ENCODE results near the gene RAPGEF4.

The RAPGEF4 gene

DNA sequence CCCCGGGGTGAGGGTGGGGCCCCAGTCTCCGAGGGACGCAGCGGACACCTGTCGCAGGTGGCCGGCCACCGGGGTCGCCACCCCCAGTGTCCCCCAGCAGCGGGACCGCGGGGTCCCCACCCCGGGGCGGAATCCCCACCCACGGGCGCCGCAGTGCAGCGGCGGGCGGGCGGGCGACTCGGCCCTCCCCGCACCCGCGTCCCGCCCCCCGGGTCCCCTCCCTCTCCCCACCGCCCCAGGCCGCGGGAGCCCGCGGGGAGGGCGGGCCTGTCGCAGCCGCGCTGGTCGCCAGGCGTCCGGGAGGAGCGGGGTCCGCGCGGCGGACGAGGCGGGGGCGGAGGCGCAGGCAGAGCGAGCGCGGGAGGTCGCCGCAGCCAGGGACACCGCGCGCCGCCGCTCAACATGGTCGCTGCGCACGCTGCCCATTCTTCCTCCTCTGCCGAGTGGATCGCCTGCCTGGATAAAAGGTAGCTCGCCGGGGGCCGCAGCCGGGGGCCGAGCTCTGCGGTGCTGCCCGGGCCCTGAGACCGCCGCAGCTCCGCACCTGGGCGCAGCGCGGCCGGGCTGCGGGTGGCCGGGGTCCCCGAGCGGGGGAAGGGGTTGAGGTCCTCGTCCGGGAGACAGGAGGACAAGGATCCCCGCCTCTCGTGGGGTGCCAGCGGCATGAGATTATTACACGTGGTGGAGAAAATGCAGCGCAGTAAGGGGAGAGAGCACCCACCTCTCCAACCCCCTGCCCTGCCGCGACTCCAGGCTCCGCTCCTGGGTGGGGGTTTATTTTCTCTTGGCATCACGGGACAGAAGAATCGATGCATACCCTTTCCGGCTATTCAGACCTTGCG is at the start of gene RAPGEF4:
TSS of gene RAPGEF4 (plus strand) at position 264 of the 842 bp plus-strand sequence. CDS start at position 403, 139 bp downstream.
- peak; percentile 12 for DNase-seq

DNA sequence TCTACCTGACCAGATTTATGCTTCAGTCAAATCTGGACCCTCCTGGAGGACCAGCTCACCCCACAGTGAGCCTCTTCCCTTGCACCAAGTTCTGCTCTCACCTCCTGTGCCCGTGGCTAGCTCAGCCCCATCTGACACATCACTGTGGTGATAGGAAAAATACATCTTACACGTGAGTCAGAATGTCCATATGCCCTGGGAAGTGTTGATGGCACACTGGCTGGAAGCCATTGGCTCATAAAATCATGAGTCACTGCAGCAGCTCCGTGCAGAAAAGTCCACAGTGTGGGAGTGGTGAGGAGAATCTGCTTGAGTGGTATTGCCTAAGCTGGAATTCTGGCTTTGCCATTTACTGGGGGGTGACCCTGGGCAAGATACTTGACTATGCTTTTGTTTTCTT is 42.6 kb upstream of the RAPGEF4 start:
- peak; percentile 51 for DNase-seq

DNA sequence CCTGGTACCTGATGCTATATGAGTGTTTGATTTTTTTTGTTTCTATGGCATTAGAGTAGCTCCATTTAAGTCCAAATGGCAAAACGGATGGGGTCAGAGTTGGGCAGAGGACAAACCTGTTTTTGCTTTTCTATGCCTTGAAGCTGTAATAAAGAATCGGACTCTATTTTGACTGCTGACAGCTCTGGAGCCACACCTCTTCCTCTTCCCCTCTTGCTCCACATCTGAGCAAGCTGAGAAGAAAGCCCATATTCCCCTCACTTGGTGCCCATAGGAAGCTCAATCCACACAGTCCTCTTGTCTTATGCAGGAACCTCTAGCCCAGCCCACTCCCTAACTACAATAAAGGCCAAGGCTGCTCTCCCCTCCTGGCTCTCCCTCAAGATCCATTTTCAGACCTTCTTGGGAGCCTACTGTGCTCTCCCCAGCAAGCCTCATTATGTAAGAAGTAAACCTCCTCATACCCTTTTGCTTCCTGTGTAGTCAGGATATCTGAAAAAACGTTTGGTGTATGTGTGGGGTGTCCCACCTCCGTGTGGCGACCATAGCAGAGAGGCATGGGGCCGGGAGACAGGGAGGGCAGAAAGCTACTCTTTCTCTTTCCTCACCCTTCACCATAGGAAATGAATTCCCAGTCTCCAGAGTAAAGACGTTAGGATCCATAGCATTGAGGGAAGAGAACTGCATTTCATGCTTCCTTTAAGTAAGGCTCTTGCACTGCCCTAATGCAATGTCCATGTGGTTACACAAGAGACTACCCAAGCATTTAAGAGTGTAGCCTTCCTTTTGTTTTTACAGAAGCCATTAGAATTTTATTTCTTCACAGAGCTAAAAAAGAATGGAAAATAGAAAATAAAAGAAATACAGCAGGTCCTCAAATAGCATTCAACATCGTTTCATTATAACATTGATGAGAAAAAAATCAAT is 41.9 kb upstream of the RAPGEF4 start:
- DNase-seq = no peak

DNA sequence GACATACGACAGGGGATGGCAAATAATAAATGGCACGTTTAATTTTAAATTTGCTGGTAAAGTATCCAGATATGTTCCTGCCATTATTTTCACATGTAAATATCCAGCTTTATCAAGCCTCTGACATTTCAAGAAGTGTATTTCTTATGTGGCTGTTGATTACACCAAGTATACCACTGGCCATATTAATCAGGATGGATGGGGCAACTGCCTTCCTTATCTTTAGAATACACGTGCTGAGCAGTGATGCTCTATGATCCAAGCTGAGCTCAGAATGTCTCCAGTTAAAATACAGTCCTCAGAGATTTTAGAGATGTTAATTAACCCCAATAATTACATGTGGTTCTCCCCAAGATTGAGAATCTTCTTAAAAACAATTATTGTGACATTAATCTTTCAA is 38.3 kb upstream of the RAPGEF4 start:
- DNase-seq = no peak

DNA sequence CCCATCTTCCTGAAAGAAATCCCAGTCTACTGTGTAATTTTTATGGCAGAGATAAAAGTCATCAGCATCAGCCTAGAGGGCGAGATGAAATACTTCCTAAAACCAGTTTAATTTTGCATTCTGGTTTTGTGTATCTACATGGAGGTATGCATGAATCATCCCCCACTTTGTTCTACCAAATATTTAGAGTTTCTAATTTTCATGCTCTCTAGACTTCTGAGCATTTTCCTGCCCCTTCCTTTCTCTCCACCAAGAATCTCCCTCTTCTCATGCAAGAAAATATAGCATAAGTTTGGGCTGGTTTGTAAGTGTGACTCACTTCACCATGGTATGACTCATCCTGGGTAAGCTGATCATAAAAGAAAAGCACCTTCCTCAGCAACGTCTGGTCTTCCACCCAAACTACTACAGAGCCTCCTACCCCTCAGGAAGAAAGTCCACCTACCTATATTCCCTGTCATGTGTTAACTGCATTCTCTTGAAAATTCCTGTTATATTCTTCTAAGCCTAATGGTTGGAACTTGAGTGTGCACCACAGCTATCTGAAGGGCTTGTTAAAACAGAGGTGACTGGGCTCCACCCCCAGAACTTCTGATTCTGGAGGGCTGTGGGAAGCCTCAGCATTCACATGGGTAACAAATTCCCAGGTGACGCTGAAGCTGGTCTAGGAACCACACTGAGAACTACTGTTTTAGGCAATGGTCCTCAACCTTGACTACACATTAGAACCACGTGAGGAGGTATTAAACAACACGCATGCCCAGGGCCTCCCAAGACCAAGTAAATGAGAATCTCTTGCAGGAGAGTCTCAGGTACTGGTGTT is 37.4 kb upstream of the RAPGEF4 start:
- DNase-seq = no peak

DNA sequence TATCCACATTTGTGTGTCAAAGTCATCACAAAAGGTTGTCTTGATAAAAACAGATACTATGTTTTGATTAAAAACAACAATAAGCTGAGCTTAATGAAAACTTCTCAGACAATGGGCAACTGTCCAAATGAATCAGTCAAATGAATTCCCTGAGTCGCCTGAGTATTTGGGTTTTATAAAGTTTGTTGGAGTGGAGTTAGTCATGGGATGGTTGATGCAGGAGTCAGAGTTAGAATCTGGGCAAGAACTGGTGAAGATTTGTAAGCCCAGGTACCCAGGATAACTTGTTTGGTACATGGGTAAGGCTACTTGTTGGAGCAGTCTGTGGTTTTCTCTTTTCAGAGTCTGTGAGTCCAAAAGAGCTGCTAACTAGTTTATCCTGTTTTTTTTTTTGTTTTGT is 34.4 kb upstream of the RAPGEF4 start:
- DNase-seq = no peak

DNA sequence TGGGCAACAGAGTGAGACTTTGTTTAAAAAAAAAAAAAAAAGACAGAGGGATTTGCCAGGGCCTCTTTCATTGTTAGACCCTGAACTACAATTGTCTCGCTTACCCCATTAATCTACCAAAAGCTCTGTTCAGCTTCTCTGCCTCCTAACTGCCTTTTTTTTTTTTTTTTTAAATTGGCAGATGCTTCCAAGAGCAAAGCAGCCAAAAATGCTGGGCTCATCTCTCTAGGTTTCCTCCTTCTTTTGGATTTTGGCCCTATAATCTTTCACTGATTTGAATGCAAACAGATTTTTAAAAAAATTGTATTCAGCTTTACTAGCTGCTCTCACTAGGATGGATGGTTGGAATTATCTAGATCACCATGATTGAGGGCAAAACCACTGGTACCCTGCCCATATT is 33.2 kb upstream of the RAPGEF4 start:
- DNase-seq = no peak

DNA sequence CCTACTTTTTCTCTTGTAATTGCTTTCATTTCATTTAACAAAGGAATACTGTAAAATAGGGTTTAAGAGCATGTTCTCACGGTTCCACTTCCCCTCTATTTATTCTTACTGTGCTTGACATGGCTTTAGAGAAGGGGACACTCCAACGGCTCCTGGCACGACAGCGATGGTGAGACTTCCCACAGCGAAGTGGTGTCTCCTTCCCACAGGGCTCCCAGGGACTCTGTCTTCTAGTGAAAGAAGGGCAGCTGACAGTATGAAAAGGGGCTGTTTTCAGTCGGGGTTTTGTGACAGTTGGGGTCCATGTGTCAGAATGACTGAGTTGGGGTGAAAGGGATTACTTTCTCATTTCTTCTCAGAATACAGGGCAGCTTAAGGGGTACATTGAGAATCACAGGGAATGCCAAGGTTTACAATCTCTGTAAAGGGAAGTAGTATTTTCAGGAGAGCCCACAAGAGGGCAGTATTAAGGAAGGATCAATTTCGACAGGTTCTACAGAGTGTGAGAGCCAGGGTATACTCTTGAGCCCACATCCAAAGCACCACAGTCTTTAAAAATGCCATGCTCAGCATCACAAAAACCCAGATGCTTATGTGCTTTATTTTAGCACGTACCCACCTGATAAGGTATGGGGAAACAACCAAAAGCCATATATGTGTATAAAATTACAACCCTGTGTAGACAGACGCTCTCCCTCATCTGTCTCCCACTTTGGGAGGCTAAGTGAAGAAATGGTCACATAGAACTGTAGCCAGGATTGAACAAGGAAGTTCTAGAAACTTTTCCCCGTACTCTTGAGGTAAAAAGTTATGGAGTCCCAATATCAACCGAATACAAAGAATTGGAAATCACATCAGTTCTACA is 31.3 kb upstream of the RAPGEF4 start:
- DNase-seq = no peak

DNA sequence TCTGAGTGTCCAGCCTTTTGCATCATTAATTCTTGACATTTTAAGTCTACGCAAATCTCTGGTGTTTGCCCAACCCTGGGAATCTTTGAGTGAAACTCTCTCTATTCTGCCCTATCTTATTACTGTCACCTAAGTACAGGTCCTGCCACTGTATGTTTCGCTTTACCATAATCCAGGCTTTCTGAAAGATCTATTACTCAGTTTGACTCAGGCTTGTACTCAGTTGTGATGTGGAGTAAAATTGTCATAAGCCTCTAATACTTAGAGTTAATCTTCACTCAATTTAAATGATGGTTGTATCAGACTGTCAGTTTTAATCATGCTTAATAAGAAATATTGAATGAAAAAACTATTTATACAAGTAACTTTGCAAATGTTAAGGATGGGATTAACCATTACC is 30.3 kb upstream of the RAPGEF4 start:
- DNase-seq = no peak

DNA sequence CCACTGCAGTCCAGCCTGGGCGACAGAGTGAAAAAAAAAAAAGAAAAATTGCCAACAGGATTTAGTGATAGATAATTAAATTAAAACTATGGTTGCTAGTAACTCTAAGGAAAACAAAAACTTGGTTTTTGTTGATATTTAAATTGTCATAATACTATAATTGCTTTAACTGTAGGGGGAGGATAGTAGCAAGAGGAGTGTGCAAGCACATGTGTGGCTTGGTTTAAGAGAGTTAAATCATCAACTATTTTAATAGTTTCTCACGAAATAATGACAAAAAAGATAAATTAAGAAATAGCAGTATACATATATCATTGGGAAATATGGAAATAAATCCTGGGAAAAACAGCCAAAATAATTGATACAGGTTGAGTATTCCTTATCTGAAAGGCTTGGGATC is 27.4 kb upstream of the RAPGEF4 start:
- no peak for DNase-seq

DNA sequence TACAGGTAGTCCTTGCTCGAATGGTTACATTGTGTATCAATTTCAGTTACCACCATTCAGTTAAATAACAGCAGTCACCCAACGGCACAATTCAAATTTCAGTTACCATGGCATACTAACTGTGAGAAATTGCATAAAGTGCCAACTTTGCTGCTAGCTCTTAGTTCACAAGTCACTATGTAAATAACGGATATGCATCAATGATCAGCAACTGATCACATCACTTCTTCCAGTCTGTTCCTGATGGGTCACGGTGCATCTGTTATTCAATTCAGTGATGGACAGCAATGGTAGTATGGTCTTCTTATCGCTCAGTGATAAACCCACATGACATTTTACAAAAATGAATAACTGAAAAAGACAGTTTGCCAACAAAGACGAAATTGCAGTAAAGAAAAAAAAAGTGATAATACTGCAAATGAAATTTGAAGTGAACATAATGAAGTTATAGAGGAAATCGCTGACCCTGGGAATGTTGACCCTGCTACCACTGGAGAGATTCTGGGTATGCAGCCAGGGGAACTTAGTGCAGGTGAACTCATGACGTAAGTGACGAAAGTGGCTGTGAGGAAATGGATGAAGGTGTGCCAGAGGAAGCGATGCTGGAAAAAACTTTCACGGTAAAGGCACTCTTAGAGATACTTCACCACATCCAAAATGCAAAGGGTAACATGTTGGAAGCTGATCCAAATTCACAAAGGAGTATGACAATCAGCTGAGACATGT is 25.9 kb upstream of the RAPGEF4 start:
- no peak for DNase-seq

DNA sequence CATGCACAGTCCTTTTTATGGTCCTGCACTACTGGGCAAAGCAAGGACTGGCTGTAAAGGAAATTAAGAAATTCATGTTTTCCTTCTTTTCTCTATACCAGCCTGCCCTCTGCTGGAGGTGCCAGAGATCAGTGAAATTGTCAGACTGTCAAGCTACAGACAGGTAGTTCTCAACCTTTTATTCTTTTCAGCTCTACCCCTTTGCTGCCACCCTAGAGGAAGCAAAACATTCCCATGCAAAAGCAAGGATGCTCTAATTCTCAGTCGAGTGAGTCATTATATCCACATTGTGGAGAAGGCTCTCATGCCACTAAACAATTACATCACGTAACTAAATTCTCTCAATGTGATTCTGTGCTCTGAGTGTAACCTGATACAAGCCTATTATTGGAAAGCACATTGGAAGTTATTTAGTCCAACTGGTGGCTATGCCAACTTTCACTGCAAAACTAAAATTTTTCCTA is 25.0 kb upstream of the RAPGEF4 start:
- DNase-seq = peak; percentile 53

DNA sequence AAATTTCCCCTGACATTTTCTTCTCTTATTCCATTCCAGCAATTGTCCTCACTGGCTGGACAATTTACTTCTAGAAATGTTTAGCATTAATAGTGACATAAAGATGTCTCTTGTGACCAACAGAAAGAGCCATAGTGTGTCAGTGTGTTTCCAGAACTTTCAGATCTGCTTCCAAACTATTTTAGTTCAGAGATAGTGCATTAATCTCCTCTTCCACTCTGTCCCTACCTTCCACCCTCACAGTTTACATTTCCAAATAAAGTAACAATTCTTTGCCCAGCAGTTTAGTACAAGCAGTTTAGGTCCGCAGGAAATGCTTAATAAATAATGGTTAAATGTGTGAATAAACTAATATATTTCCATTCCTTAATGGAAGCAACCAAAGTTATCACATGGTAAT is 24.5 kb upstream of the RAPGEF4 start:
- no peak for DNase-seq

DNA sequence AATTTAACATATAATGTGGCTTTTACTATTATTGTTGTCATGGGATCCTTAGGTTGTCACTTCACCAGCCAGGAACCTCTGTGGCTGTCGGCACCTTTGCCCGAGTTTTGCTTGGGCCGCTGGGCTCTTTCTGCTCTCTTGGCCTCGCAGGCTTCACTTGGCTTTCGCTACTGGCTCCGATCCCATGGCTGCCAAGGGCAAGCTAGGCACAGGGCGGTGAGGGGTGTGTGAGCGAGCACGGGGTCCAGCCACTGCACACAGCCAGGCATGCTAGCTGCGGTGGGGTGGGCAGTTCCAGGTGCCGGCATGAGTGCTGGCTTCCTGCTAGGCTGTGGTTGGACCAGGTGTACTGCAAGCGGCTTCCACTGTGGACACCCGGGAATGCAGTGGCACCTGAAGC is 23.4 kb upstream of the RAPGEF4 start:
- no peak for DNase-seq

DNA sequence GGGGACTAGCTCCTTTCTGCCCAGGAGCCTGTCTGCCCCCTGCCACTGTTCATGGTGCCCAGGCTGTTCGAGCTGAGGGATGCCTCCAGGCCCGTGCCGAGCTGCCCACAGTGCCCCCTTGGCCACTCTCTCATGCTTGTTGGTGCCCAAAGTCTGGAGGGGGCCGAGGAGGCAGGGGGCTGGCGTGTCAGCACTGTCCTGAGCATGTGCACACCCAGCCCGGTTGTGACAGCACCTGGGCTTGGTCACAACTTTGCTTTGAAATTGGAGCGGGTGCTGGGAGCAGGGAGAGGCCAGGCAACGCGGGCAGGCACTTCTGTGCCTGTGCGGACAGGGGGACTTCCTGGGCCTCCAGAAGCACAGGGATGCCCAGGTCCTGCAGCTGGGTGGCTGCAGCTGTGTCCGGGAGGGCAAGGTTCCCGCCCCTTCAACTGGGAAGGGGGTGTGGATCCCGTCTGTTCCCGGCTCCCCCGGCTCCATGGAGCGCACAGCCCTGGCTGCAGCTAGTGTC is 22.2 kb upstream of the RAPGEF4 start:
- DNase-seq = no peak

DNA sequence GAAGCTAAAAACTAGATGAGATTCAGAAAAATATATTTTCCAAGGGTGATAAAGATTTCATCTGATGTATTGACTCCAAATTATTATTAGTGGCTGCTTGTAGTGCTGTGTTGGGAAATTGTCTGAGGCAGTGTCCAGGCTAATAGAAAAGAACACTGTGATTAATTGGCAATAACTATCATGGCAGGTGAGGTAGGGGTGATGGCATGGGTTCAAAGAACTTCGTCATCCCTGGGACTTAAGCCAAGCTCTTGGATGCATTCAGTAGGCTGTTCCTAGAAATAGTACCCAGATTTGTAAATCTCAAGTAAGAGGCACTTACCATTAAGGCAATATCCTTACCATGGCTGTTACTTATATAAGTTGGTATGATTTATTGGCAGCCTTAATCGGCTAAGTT is 13.2 kb upstream of the RAPGEF4 start:
- DNase-seq = no peak

DNA sequence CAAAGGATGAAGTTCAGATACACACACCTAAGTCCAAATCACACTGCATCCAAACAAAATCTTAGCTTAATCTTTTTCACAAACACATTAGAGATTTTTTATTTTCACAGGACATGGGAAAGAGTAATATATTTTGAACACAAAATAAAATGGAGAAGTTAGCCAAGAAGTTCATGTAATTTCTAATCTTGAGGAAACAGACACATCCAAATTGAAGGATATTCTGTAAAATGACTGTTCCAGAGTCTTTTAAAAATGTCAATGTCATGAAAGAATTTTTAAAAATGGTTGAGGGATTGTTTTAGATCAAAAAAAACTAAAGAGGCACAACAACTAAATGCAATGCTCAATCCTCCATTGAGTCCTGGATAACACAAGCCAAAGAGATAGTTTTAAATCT is 12.4 kb upstream of the RAPGEF4 start:
- no peak for DNase-seq

DNA sequence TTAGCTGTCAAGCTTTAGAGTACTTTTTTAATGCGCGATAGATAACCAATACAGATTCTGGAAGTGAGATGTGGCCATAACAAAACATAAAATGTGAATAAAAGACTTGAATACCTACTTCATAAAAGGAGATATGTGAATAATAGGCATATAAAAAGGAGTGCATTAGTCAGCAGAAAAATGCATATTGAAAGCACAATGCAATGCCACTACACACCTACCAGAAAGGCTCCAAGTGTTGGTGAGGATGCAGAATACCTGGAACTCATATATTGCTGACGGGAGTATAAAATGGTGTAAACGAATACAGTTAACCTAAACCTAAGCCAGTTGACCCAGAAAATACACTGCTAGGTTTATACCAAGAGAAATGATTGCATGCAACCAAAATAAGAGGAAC is 10.9 kb upstream of the RAPGEF4 start:
- no peak for DNase-seq

DNA sequence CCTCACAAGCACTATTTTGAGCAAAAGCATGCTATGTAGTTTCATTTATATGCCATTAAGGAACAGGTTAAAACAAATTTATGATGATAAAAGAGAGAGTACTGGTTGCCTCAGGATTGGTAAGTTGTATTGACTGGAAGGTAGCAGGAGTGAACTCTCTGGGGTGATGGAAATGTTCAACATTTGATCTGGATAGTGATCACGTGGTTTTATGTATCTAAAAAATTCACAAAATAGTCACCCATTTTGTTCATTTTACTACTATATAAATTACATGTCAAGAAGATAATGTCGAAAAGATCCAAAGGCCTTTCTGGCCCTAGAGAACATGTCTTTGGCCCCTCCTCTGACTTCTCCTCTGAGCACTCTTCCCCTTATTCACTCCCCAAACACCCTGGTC is 10.4 kb upstream of the RAPGEF4 start:
- no peak for DNase-seq

DNA sequence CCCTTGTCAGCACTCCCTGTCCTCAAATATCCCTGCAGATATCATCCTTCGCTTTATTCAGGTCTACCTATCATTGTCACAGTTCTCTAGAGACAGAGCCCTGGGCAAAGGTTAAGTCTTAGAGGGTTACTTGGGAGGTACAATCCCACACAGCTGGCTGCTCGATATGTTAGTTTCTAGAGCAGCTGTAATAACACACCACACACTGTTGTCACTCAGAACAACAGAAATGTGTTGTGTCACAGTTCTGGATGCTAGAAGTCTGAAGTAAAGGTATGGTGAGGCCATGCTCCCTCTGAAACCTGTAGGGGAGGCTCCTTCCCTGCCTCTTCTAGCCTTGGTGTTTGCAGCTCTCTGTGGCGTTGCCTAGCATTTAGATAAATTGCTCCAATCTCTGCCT is 9.9 kb upstream of the RAPGEF4 start:
- no peak for DNase-seq

DNA sequence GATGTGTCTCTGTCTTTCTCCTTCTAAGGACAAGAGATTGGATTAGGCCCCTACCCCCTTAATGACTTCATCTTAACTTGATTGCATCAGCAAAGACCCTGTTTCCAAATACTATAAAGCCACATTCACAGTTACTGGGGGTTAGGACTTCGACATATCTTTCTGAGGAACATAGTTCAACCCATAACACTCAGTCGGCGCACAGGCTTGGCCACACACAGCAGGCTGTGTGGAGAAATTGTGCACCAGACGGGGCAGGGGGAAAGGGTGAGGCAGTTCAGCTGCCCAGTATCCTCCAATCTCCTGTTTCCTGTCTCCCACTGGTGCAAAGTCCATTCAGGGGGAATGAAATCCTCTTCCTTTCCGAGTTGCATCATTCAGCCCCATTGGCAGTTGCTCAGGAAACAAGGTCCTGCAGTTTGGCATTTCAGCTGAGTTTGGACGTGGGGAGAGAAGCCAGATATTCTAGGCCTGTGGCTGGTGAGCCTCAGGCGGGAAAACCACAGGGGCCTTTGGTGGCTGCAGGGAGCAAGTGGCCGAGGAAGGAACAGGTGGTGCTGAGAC is 9.4 kb upstream of the RAPGEF4 start:
- DNase-seq = no peak
